ENCODE data around the gene HHIPL1. TPM values are rescaled to one million over a fixed set of nuclear protein-coding genes. Genes with fewer than 3 reads are reported as not detected.
A peak's percentile ranks its signal among the peaks of the same experiment; 100 is the strongest.

Gene HHIPL1
- total RNA-seq, 4 donors from 2014 or later: 0.13 to 4.7 (median 0.56) TPM

- Histone ChIP-seq H3K36me3 (no peaks in the 10 kb centered on the region), H3K4me3 (no peak overlapping the region), H3K27me3 (no peaks in the 10 kb centered on the region), H3K27ac (no peak overlapping the region), H3K9me3 (no peaks in the 10 kb centered on the region), H3K4me1 (no peaks in the 10 kb centered on the region)
- DNase-seq (ENCODE audit: low spot score in 2 of 2): no peak
- TF ChIP-seq POLR2AphosphoS5 (IDR thresholded peaks at IDR 0.05) (no peak), EP300 (IDR thresholded peaks at IDR 0.05) (no peak), CTCF (IDR thresholded peaks at IDR 0.05) (no peak), POLR2A (IDR thresholded peaks at IDR 0.05) (no peak)
Observed at GRCh38 chr14:99702115-99702514, 57.2 kb downstream of the HHIPL1 start.

GRCh38 chr14:99703381-99703780 is 58.5 kb downstream of the HHIPL1 start:
- TF ChIP-seq POLR2AphosphoS5 (IDR thresholded peaks at IDR 0.05) (no peak), CTCF (IDR thresholded peaks at IDR 0.05) (no peak), POLR2A (IDR thresholded peaks at IDR 0.05) (no peak), EP300 (IDR thresholded peaks at IDR 0.05) (no peak)
- H3K36me3 ChIP-seq: no peaks in the 10 kb centered on the region
- no peak overlapping the region for H3K4me3 ChIP-seq
- H3K27ac ChIP-seq: no peak overlapping the region
- H3K27me3 ChIP-seq: no peaks in the 10 kb centered on the region
- WGBS: 94% methylated on average over 3 of the region's 3 CpGs
- no peaks in the 10 kb centered on the region for H3K4me1 ChIP-seq
- H3K9me3 ChIP-seq: no peaks in the 10 kb centered on the region
- peak in 1 of 2 donors; percentile 21 for DNase-seq (ENCODE audit: low spot score in 2 of 2)

- WGBS: 99% methylated on average over 2 of the region's 2 CpGs
- Histone ChIP-seq H3K4me1 (no peaks in the 10 kb centered on the region), H3K9me3 (no peaks in the 10 kb centered on the region), H3K27me3 (no peaks in the 10 kb centered on the region), H3K36me3 (no peaks in the 10 kb centered on the region), H3K27ac (no peak overlapping the region), H3K4me3 (no peak overlapping the region)
- DNase-seq (ENCODE audit: low spot score in 2 of 2): no peak
- no peak for TF ChIP-seq POLR2A (IDR thresholded peaks at IDR 0.05)
- TF ChIP-seq EP300 (IDR thresholded peaks at IDR 0.05): no peak
- no peak for TF ChIP-seq POLR2AphosphoS5 (IDR thresholded peaks at IDR 0.05)
- TF ChIP-seq CTCF (IDR thresholded peaks at IDR 0.05): no peak
Observed at GRCh38 chr14:99704037-99704436, 59.1 kb downstream of the HHIPL1 start.

GRCh38 chr14:99706107-99706900 is 61.4 kb downstream of the HHIPL1 start:
- no peak for TF ChIP-seq POLR2AphosphoS5 (IDR thresholded peaks at IDR 0.05)
- TF ChIP-seq EP300 (IDR thresholded peaks at IDR 0.05): no peak
- no peak for TF ChIP-seq POLR2A (IDR thresholded peaks at IDR 0.05)
- TF ChIP-seq CTCF (IDR thresholded peaks at IDR 0.05): no peak
- peak in 1 of 2 donors; percentile 31 for DNase-seq (ENCODE audit: low spot score in 2 of 2)
- Histone ChIP-seq H3K27ac (no peak overlapping the region), H3K9me3 (no peaks in the 10 kb centered on the region), H3K36me3 (no peaks in the 10 kb centered on the region), H3K4me3 (no peak overlapping the region), H3K27me3 (no peaks in the 10 kb centered on the region), H3K4me1 (no peaks in the 10 kb centered on the region)
- 84% methylated on average over 8 of the region's 8 CpGs for WGBS

GRCh38 chr14:99707420-99707819 is 62.5 kb downstream of the HHIPL1 start:
- H3K27ac ChIP-seq: no peak overlapping the region
- no peaks in the 10 kb centered on the region for H3K4me1 ChIP-seq
- DNase-seq (ENCODE audit: low spot score in 2 of 2): peak in 1 of 2 donors; percentile 11
- 94% methylated on average over 2 of the region's 2 CpGs for WGBS
- TF ChIP-seq EP300 (IDR thresholded peaks at IDR 0.05) (no peak), POLR2AphosphoS5 (IDR thresholded peaks at IDR 0.05) (no peak), CTCF (IDR thresholded peaks at IDR 0.05) (no peak), POLR2A (IDR thresholded peaks at IDR 0.05) (no peak)
- no peaks in the 10 kb centered on the region for H3K9me3 ChIP-seq
- no peaks in the 10 kb centered on the region for H3K27me3 ChIP-seq
- no peaks in the 10 kb centered on the region for H3K36me3 ChIP-seq
- no peak overlapping the region for H3K4me3 ChIP-seq

Measured in suprapubic skin (tissue), 4 donors.